ENCODE data around the gene ATE1.
"Not testable (repeated sequence)": the region's sequence is repeated elsewhere in the genome, so short reads cannot be mapped to it uniquely, and the experiment has no call there.

Gene ATE1

GRCh38 chr10:121952226-121952625 is 24.4 kb upstream of the ATE1 start:
- Histone ChIP-seq H3K9ac (ENCODE audit: low read depth, low read length) (no peak overlapping the region), H3K9me3 (ENCODE audit: insufficient read depth, low read depth, low read length) (no peaks in the 10 kb centered on the region), H3K36me3 (ENCODE audit: insufficient read depth, low read length) (peaks cover 14% of the 10 kb centered on the region), H3K4me1 (ENCODE audit: insufficient read depth, low read length) (no peaks in the 10 kb centered on the region), H3K4me3 (ENCODE audit: low read length) (no peak overlapping the region), H3K27me3 (ENCODE audit: insufficient read depth, low read length) (no peaks in the 10 kb centered on the region), H3K27ac (ENCODE audit: low read depth, low read length) (no peak overlapping the region)
- WGBS: 89% methylated on average over 5 of the region's 5 CpGs

- Histone ChIP-seq H3K9me3 (ENCODE audit: insufficient read depth, low read depth, low read length) (no peaks in the 10 kb centered on the region), H3K9ac (ENCODE audit: low read depth, low read length) (no peak overlapping the region), H3K4me1 (ENCODE audit: insufficient read depth, low read length) (no peaks in the 10 kb centered on the region), H3K4me3 (ENCODE audit: low read length) (no peak overlapping the region), H3K27ac (ENCODE audit: low read depth, low read length) (no peak overlapping the region), H3K27me3 (ENCODE audit: insufficient read depth, low read length) (no peaks in the 10 kb centered on the region), H3K36me3 (ENCODE audit: insufficient read depth, low read length) (no peaks in the 10 kb centered on the region)
- 91% methylated on average over 3 of the region's 3 CpGs for WGBS
Measured at GRCh38 chr10:121949451-121949850, 21.6 kb upstream of the ATE1 start.

GRCh38 chr10:121949049-121949448 is 21.2 kb upstream of the ATE1 start:
- Histone ChIP-seq H3K9ac (ENCODE audit: low read depth, low read length) (no peak overlapping the region), H3K4me1 (ENCODE audit: insufficient read depth, low read length) (no peaks in the 10 kb centered on the region), H3K9me3 (ENCODE audit: insufficient read depth, low read depth, low read length) (no peaks in the 10 kb centered on the region), H3K36me3 (ENCODE audit: insufficient read depth, low read length) (no peaks in the 10 kb centered on the region), H3K4me3 (ENCODE audit: low read length) (no peak overlapping the region), H3K27me3 (ENCODE audit: insufficient read depth, low read length) (no peaks in the 10 kb centered on the region), H3K27ac (ENCODE audit: low read depth, low read length) (no peak overlapping the region)
- WGBS: 84% methylated on average over 2 of the region's 2 CpGs

- no peak overlapping the region for H3K9ac ChIP-seq (ENCODE audit: low read depth, low read length)
- no peaks in the 10 kb centered on the region for H3K27me3 ChIP-seq (ENCODE audit: insufficient read depth, low read length)
Measured at GRCh38 chr10:121947343-121948330, 19.8 kb upstream of the ATE1 start.

GRCh38 chr10:121942749-121943416 is 15.1 kb upstream of the ATE1 start:
- Histone ChIP-seq H3K4me3 (ENCODE audit: low read length) (no peak overlapping the region), H3K9me3 (ENCODE audit: insufficient read depth, low read depth, low read length) (no peaks in the 10 kb centered on the region), H3K4me1 (ENCODE audit: insufficient read depth, low read length) (no peaks in the 10 kb centered on the region), H3K27ac (ENCODE audit: low read depth, low read length) (no peak overlapping the region), H3K27me3 (ENCODE audit: insufficient read depth, low read length) (no peaks in the 10 kb centered on the region), H3K9ac (ENCODE audit: low read depth, low read length) (no peak overlapping the region), H3K36me3 (ENCODE audit: insufficient read depth, low read length) (no peaks in the 10 kb centered on the region)
- 100% methylated on average over 1 of the region's 2 CpGs for WGBS

More at GRCh38 chr10:121947343-121948330, 19.8 kb upstream of the ATE1 start:
- 89% methylated on average over 7 of the region's 7 CpGs for WGBS
- no peaks in the 10 kb centered on the region for H3K4me1 ChIP-seq (ENCODE audit: insufficient read depth, low read length)
- no peak overlapping the region for H3K4me3 ChIP-seq (ENCODE audit: low read length)
- H3K36me3 ChIP-seq (ENCODE audit: insufficient read depth, low read length): no peaks in the 10 kb centered on the region
- no peaks in the 10 kb centered on the region for H3K9me3 ChIP-seq (ENCODE audit: insufficient read depth, low read depth, low read length)
- no peak overlapping the region for H3K27ac ChIP-seq (ENCODE audit: low read depth, low read length)

- WGBS: 93% methylated on average over 3 of the region's 3 CpGs
- Histone ChIP-seq H3K9ac (ENCODE audit: low read depth, low read length) (no peak overlapping the region), H3K36me3 (ENCODE audit: insufficient read depth, low read length) (no peaks in the 10 kb centered on the region), H3K27ac (ENCODE audit: low read depth, low read length) (no peak overlapping the region), H3K4me3 (ENCODE audit: low read length) (no peak overlapping the region), H3K4me1 (ENCODE audit: insufficient read depth, low read length) (no peaks in the 10 kb centered on the region), H3K27me3 (ENCODE audit: insufficient read depth, low read length) (no peaks in the 10 kb centered on the region), H3K9me3 (ENCODE audit: insufficient read depth, low read depth, low read length) (no peaks in the 10 kb centered on the region)
Measured at GRCh38 chr10:121941532-121941931, 13.7 kb upstream of the ATE1 start.

GRCh38 chr10:121936295-121936694 is 8.5 kb upstream of the ATE1 start:
- Histone ChIP-seq H3K9ac (ENCODE audit: low read depth, low read length) (no peak overlapping the region), H3K9me3 (ENCODE audit: insufficient read depth, low read depth, low read length) (no peaks in the 10 kb centered on the region), H3K4me1 (ENCODE audit: insufficient read depth, low read length) (no peaks in the 10 kb centered on the region), H3K4me3 (ENCODE audit: low read length) (no peak overlapping the region), H3K27ac (ENCODE audit: low read depth, low read length) (no peak overlapping the region), H3K36me3 (ENCODE audit: insufficient read depth, low read length) (no peaks in the 10 kb centered on the region), H3K27me3 (ENCODE audit: insufficient read depth, low read length) (no peaks in the 10 kb centered on the region)
- 96% methylated on average over 2 of the region's 2 CpGs for WGBS

- Histone ChIP-seq H3K27ac (ENCODE audit: low read depth, low read length) (no peak overlapping the region), H3K4me3 (ENCODE audit: low read length) (no peak overlapping the region), H3K9me3 (ENCODE audit: insufficient read depth, low read depth, low read length) (no peaks in the 10 kb centered on the region), H3K4me1 (ENCODE audit: insufficient read depth, low read length) (no peaks in the 10 kb centered on the region), H3K36me3 (ENCODE audit: insufficient read depth, low read length) (no peaks in the 10 kb centered on the region), H3K27me3 (ENCODE audit: insufficient read depth, low read length) (no peaks in the 10 kb centered on the region), H3K9ac (ENCODE audit: low read depth, low read length) (no peak overlapping the region)
- 91% methylated on average over 7 of the region's 7 CpGs for WGBS
Measured at GRCh38 chr10:121935702-121936101, 7.9 kb upstream of the ATE1 start.

GRCh38 chr10:121930268-121931085 is 2.6 kb upstream of the ATE1 start:
- H3K27me3 ChIP-seq (ENCODE audit: insufficient read depth, low read length); H3K9me3 ChIP-seq (ENCODE audit: insufficient read depth, low read depth, low read length); H3K4me1 ChIP-seq (ENCODE audit: insufficient read depth, low read length); H3K4me3 ChIP-seq (ENCODE audit: low read length); H3K9ac ChIP-seq (ENCODE audit: low read depth, low read length); H3K27ac ChIP-seq (ENCODE audit: low read depth, low read length); H3K36me3 ChIP-seq (ENCODE audit: insufficient read depth, low read length): not testable (repeated sequence)
- WGBS: 86% methylated on average over 11 of the region's 11 CpGs

- H3K9ac ChIP-seq (ENCODE audit: low read depth, low read length); H3K27me3 ChIP-seq (ENCODE audit: insufficient read depth, low read length); H3K9me3 ChIP-seq (ENCODE audit: insufficient read depth, low read depth, low read length); H3K4me3 ChIP-seq (ENCODE audit: low read length); H3K4me1 ChIP-seq (ENCODE audit: insufficient read depth, low read length); H3K36me3 ChIP-seq (ENCODE audit: insufficient read depth, low read length); H3K27ac ChIP-seq (ENCODE audit: low read depth, low read length): not testable (repeated sequence)
- WGBS: 93% methylated on average over 13 of the region's 14 CpGs
Measured at GRCh38 chr10:121929585-121930267, 1.9 kb upstream of the ATE1 start.

Measured in HUES64 (cell line).